Measurements from ENCODE around the gene FOXP1.

The FOXP1 gene

GRCh38 chr3:71307991-71308697, 275.4 kb downstream of the FOXP1 start:
- H3K4me3 ChIP-seq (ENCODE audit: low read depth, low read length), result no peak overlapping the region
- no peak for DNase-seq (ENCODE audit: low read depth, low spot score)

GRCh38 chr3:71305231-71306206, 278.0 kb downstream of the FOXP1 start:
- H3K4me3 ChIP-seq (ENCODE audit: low read depth, low read length), result peak overlapping the region; percentile 38
- peak; percentile 62 for DNase-seq (ENCODE audit: low read depth, low spot score)
- TF ChIP-seq, protein P1, sequence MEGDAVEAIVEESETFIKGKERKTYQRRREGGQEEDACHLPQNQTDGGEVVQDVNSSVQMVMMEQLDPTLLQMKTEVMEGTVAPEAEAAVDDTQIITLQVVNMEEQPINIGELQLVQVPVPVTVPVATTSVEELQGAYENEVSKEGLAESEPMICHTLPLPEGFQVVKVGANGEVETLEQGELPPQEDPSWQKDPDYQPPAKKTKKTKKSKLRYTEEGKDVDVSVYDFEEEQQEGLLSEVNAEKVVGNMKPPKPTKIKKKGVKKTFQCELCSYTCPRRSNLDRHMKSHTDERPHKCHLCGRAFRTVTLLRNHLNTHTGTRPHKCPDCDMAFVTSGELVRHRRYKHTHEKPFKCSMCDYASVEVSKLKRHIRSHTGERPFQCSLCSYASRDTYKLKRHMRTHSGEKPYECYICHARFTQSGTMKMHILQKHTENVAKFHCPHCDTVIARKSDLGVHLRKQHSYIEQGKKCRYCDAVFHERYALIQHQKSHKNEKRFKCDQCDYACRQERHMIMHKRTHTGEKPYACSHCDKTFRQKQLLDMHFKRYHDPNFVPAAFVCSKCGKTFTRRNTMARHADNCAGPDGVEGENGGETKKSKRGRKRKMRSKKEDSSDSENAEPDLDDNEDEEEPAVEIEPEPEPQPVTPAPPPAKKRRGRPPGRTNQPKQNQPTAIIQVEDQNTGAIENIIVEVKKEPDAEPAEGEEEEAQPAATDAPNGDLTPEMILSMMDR (IDR thresholded peaks at IDR 0.05; ENCODE audit: low read depth, low read length), result no peak
- in situ Hi-C loops (cut with HindIII; ENCODE audit: low sequenced_read_pairs), result no loop called here

More at GRCh38 chr3:71307991-71308697, 275.4 kb downstream of the FOXP1 start:
- in situ Hi-C loops (cut with HindIII; ENCODE audit: low sequenced_read_pairs), result no loop called here
- TF ChIP-seq, protein P1 (IDR thresholded peaks at IDR 0.05; ENCODE audit: low read depth, low read length), result no peak

GRCh38 chr3:71304684-71305083, 278.8 kb downstream of the FOXP1 start:
- in situ Hi-C loops (cut with HindIII; ENCODE audit: low sequenced_read_pairs), result no loop called here
- TF ChIP-seq, protein P1 (IDR thresholded peaks at IDR 0.05; ENCODE audit: low read depth, low read length), result peak; percentile 56
- peak; percentile 71 for DNase-seq (ENCODE audit: low read depth, low spot score)
- peak overlapping the region; percentile 38 for H3K4me3 ChIP-seq (ENCODE audit: low read depth, low read length)

DNA sequence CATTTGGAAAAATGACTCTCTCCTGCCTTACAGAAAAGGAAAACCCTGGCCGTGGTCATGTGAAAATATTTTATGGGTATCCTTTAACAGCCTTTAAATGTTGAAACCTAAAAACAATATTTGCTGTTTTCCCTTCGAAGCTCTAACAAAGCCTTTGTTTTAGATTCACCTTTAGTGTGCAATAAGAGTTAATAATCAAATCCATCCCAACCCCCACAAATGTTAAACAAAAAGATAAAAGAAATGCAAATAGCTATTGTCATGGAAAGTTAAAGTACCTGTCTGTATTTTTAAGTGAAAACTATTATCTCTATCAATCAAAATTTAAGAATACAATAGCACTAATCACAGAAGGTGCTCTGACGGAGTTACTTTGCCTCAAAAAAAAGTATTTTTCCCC, 279.3 kb downstream of the FOXP1 start:
- H3K4me3 ChIP-seq (ENCODE audit: low read depth, low read length), result no peak overlapping the region
- TF ChIP-seq, protein P1 (IDR thresholded peaks at IDR 0.05; ENCODE audit: low read depth, low read length), result no peak
- in situ Hi-C loops (cut with HindIII; ENCODE audit: low sequenced_read_pairs), result no loop called here
- DNase-seq (ENCODE audit: low read depth, low spot score), result no peak

DNA sequence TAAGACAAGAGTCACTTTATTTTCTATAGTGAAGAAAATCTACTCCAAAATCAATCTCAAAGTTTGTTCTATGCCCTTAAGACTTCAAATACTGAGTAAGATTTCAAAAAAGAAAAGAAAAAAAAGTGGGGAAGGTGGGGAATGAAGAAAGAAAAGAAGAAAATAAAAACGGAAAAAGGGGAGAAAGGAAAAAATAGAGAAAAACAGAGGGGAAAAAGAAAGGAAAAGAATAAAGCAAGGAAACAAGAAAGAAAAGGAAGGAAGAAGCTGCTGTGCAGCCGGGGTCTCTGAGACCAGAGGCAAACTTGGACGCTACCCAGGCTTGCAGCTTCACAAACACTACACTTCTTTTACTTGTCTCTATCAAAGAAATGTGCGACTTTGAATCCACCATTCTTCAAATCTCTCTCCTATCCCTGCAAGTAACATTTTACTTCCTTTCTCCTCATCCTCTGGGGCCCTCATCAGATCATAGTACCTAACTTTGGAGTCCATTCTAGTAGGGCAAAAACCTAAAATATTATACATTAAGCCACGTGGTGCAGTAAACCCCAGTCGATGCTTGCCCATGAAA, 279.8 kb downstream of the FOXP1 start:
- H3K4me3 ChIP-seq (ENCODE audit: low read depth, low read length), result no peak overlapping the region
- in situ Hi-C loops (cut with HindIII; ENCODE audit: low sequenced_read_pairs), result no loop called here
- TF ChIP-seq, protein P1 (IDR thresholded peaks at IDR 0.05; ENCODE audit: low read depth, low read length), result no peak
- DNase-seq (ENCODE audit: low read depth, low spot score), result no peak

- in situ Hi-C loops (cut with HindIII; ENCODE audit: low sequenced_read_pairs), result no loop called here
- TF ChIP-seq, protein P1 (IDR thresholded peaks at IDR 0.05; ENCODE audit: low read depth, low read length), result no peak
- no peak overlapping the region for H3K4me3 ChIP-seq (ENCODE audit: low read depth, low read length)
- DNase-seq (ENCODE audit: low read depth, low spot score), result no peak
These were observed 280.9 kb downstream of the FOXP1 start for GRCh38 chr3:71302604-71303003.

Data from astrocyte of the spinal cord (primary cell).